A549 (cell line): ENCODE measurements around the gene UBE2G2. TPM values are rescaled to one million over a fixed set of nuclear protein-coding genes. Genes with fewer than 3 reads are reported as not detected.

ENCODE experiments used
- ATAC-seq, 2 experiments: fragments of 200-7000 bp in 1 of 2; fragments of >200 bp in 1 of 2; cut with Nextera tagmentation in 1 of 2; cut with Tn5 transposase in 1 of 2; 3 replicates each; pipeline versions ENCODE4 v1.8.0 to v1.9.1; 2018 to 2020; ENCODE audit warnings: mild to moderate bottlenecking in 1 of 2, moderate library complexity in 1 of 2
- CTCF ChIA-PET: fragments of 300-600 bp; sonication (Branson Sonifier 250); formaldehyde crosslinking; extraction: SDS; loops from one replicate; lab custom pipeline; 2021; ENCODE audit warnings: antibody characterized with exemption, inconsistent platforms; lab: Yijun Ruan, JAX
- POLR2A ChIA-PET: fragments of 350-600 bp; formaldehyde crosslinking; extraction: SDS; loops from one replicate; lab custom pipeline; 2021; ENCODE audit warnings: antibody characterized with exemption, inconsistent platforms; lab: Yijun Ruan, JAX
- DNase-seq, 2 experiments: peaks; one replicate each; pipeline versions ENCODE4 v3.0.0 to v3.0.0-alpha.2; 2011 to 2016; ENCODE audit warnings: low read depth in 1 of 2, low spot score in 1 of 2
- FAIRE-seq: peaks from 2 replicates; lab custom pipeline; 2011; peaks lifted over from hg19 to GRCh38; lab: Jason Lieb, UNC
- H3K27ac ChIP-seq, 2 experiments: fragments of >200 bp; sonication (Bioruptor Twin); formaldehyde crosslinking; 3 replicates each; pipeline ENCODE4 v1.5.1; 2016 to 2017
- H3K4me1 ChIP-seq: fragments of >200 bp; sonication (Bioruptor Twin); formaldehyde crosslinking; 3 replicates; pipeline ENCODE4 v1.6.1; 2016
- H3K4me2 ChIP-seq: fragments of >200 bp; sonication (Bioruptor Twin); formaldehyde crosslinking; 3 replicates; pipeline ENCODE4 v1.6.1; 2016
- H3K4me3 ChIP-seq: fragments of >200 bp; sonication (Bioruptor Twin); formaldehyde crosslinking; 3 replicates; pipeline ENCODE4 v1.5.1; 2016
- H3K9me3 ChIP-seq: fragments of >200 bp; sonication (Bioruptor Twin); formaldehyde crosslinking; 3 replicates; pipeline ENCODE4 v1.6.1; 2016
- BHLHE40 ChIP-seq: IDR thresholded peaks from 2 replicates; pipeline ENCODE4 v1.6.1; 2012; ENCODE audit warnings: low read depth, low read length, inconsistent platforms
- CEBPB ChIP-seq, 2 experiments: fragments of >200 bp in 1 of 2; sonication (Bioruptor Twin) in 1 of 2; formaldehyde crosslinking in 1 of 2; IDR thresholded peaks; 2 replicates each; pipeline ENCODE4 v1.6.1; 2012 to 2016
- EHF ChIP-seq: fragments of 250-450 bp; sonication (Bioruptor Pico); IDR thresholded peaks from 2 replicates; pipeline ENCODE4 v1.5.0; 2020; ENCODE audit warnings: mild to moderate bottlenecking
- EHMT2 ChIP-seq: fragments of 200-600 bp; sonication (generic); IDR thresholded peaks from 2 replicates; pipeline ENCODE4 v1.6.1; 2016; ENCODE audit warnings: antibody characterized with exemption, low read depth, mild to moderate bottlenecking, moderate library complexity
- EP300 ChIP-seq, 2 experiments: fragments of >200 bp; sonication (Bioruptor Twin); formaldehyde crosslinking; IDR thresholded peaks; 2 replicates in 1 of 2; 3 replicates in 1 of 2; pipeline ENCODE4 v1.6.1; 2016 to 2017
- ESRRA ChIP-seq: fragments of 150-350 bp; IDR thresholded peaks from 2 replicates; pipeline ENCODE4 v1.6.1; 2014; ENCODE audit warnings: mild to moderate bottlenecking, low read length, borderline replicate concordance
- FOSB ChIP-seq: fragments of 250-450 bp; sonication (Bioruptor Pico); IDR thresholded peaks from 2 replicates; pipeline ENCODE4 v1.5.0; 2020; ENCODE audit warnings: mild to moderate bottlenecking, moderate library complexity
- FOSL2 ChIP-seq, 2 experiments: fragments of 450-650 bp in 1 of 2; fragments of >200 bp in 1 of 2; sonication (Bioruptor Twin) in 1 of 2; formaldehyde crosslinking; IDR thresholded peaks; 2 replicates each; pipeline versions ENCODE4 v1.5.0 to v1.6.1; 2016 to 2020; ENCODE audit warnings: mild to moderate bottlenecking in 1 of 2, moderate library complexity in 1 of 2
- HDAC2 ChIP-seq: fragments of 200-600 bp; sonication (generic); IDR thresholded peaks from 2 replicates; pipeline ENCODE4 v1.6.1; 2016
- HEYL ChIP-seq: fragments of 250-450 bp; sonication (Bioruptor Pico); IDR thresholded peaks from 2 replicates; pipeline ENCODE4 v1.8.0; 2021; ENCODE audit warnings: mild to moderate bottlenecking, moderate library complexity
- HOXA7 ChIP-seq: fragments of 250-450 bp; sonication (Bioruptor Pico); IDR thresholded peaks from 2 replicates; pipeline ENCODE4 v1.5.0; 2020; ENCODE audit warnings: mild to moderate bottlenecking, moderate library complexity
- HOXB13 ChIP-seq: fragments of 250-450 bp; sonication (Bioruptor Pico); IDR thresholded peaks from 2 replicates; pipeline ENCODE4 v1.5.0; 2020; ENCODE audit warnings: low read depth, mild to moderate bottlenecking, moderate library complexity
- HOXB5 ChIP-seq: fragments of 250-450 bp; sonication (Bioruptor Pico); IDR thresholded peaks from 2 replicates; pipeline ENCODE4 v1.5.0; 2020; ENCODE audit warnings: mild to moderate bottlenecking, moderate library complexity
- KDM1A ChIP-seq: fragments of 200-600 bp; sonication (generic); IDR thresholded peaks from 2 replicates; pipeline ENCODE4 v1.6.1; 2016; ENCODE audit warnings: low read depth, mild to moderate bottlenecking
- MAZ ChIP-seq: fragments of 150-350 bp; IDR thresholded peaks from 2 replicates; pipeline ENCODE4 v1.6.1; 2014; ENCODE audit warnings: antibody characterized with exemption, low read depth, low read length, borderline replicate concordance
- NR3C1 ChIP-seq: fragments of >200 bp; sonication (Bioruptor Twin); formaldehyde crosslinking; IDR thresholded peaks from 3 replicates; pipeline ENCODE4 v1.6.1; 2017
- PHF8 ChIP-seq: fragments of 200-600 bp; sonication (generic); IDR thresholded peaks from 2 replicates; pipeline ENCODE4 v1.6.1; 2016; ENCODE audit warnings: low read depth, mild to moderate bottlenecking, antibody characterized with exemption, moderate library complexity, borderline replicate concordance
- RFX5 ChIP-seq: fragments of 450-650 bp; IDR thresholded peaks from 2 replicates; pipeline ENCODE4 v1.7.1; 2014; ENCODE audit warnings: antibody characterized with exemption, mild to moderate bottlenecking, moderate library complexity
- WGBS: methylation state at CpG from one replicate; pipeline ENCODE4 v1.1.6; 2017; ENCODE audit errors: missing lambda C conversion rate; 5-methylcytosine and 5-hydroxymethylcytosine counted together
- polyA plus RNA-seq, 4 experiments: library from polyadenylated mRNA; depleted of rRNA in 3 of 4; stranded (reverse); fragments of >200 nt; fragmentation: RNase III in 1 of 4; extraction: RNeasy Plus Mini Kit Qiagen cat#74134 plus additional on column Dnase treatment in 1 of 4; gene quantifications; 2 replicates in 3 of 4; 3 replicates in 1 of 4; pipeline ENCODE4 v1.2.3, GENCODE V29; 2011 to 2017
- TF ChIP-seq, protein P1 (sequence below): IDR thresholded peaks from 2 replicates; pipeline ENCODE4 v1.6.1; 2012; ENCODE audit warnings: low read depth, borderline replicate concordance
- TF ChIP-seq, protein P2 (sequence below): fragments of 150-350 bp; IDR thresholded peaks from 2 replicates; pipeline ENCODE4 v1.6.1; 2014; ENCODE audit warnings: low read depth, mild to moderate bottlenecking, low read length
- TF ChIP-seq, protein P3 (sequence below): IDR thresholded peaks from 2 replicates; pipeline ENCODE4 v1.6.1; 2012
- TF ChIP-seq, protein P4 (sequence below): fragments of >200 bp; sonication (Bioruptor Twin); formaldehyde crosslinking; IDR thresholded peaks from 3 replicates; pipeline ENCODE4 v1.5.1; 2016
- TF ChIP-seq, protein P5 (sequence below): fragments of 200-600 bp; sonication (generic); IDR thresholded peaks from 2 replicates; pipeline ENCODE4 v1.6.1; 2016; ENCODE audit warnings: antibody characterized with exemption, mild to moderate bottlenecking, moderate library complexity
- TF ChIP-seq, protein P6 (sequence below): fragments of 250-450 bp; sonication (Bioruptor Pico); IDR thresholded peaks from 2 replicates; pipeline ENCODE4 v1.5.0; 2020; ENCODE audit warnings: low read depth, mild to moderate bottlenecking, moderate library complexity

UBE2G2 gene
- polyA plus RNA-seq, 2 of the 4 experiments (the other 2 are of a cell fraction) = 56.9 to 68.2 TPM

DNA sequence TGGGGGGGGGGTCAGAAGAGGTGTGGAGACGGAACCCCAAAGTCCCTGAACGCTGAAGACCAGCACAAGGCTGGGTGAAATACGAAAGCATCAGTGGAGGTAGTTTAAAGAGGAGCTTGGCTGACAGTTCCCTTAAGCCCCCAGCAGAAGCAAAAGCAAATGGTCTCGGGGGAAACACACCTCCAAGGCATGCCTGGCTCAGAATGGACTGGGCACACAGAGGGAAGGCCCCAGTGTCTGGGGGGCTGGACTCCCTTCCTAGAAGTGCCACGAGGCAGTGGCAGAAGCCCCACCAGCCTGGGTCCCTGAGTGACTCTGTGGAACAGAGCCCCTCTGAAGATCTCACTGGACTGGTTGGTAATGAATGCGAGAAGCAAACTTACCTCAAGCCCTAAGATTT is 43.9 kb downstream of the UBE2G2 start:
- WGBS = 29% methylated on average over 5 of the region's 6 CpGs
- DNase-seq = no peak
- Histone ChIP-seq H3K4me3 (no peak overlapping the region), H3K9me3 (no peaks in the 10 kb centered on the region)
- TF ChIP-seq ESRRA (no peak), EHF (CRISPR knock-in tag) (no peak), PHF8 (no peak), HOXA7 (CRISPR knock-in tag) (no peak), RFX5 (no peak), MAZ (no peak), KDM1A (no peak), HEYL (no peak), NR3C1 (no peak), EP300 (IDR thresholded peaks at IDR 0.05) (no peak)
- TF ChIP-seq, protein P1, sequence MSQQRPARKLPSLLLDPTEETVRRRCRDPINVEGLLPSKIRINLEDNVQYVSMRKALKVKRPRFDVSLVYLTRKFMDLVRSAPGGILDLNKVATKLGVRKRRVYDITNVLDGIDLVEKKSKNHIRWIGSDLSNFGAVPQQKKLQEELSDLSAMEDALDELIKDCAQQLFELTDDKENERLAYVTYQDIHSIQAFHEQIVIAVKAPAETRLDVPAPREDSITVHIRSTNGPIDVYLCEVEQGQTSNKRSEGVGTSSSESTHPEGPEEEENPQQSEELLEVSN = no peak
- TF ChIP-seq, protein P2, sequence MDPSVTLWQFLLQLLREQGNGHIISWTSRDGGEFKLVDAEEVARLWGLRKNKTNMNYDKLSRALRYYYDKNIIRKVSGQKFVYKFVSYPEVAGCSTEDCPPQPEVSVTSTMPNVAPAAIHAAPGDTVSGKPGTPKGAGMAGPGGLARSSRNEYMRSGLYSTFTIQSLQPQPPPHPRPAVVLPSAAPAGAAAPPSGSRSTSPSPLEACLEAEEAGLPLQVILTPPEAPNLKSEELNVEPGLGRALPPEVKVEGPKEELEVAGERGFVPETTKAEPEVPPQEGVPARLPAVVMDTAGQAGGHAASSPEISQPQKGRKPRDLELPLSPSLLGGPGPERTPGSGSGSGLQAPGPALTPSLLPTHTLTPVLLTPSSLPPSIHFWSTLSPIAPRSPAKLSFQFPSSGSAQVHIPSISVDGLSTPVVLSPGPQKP = no peak
- TF ChIP-seq, protein P3, sequence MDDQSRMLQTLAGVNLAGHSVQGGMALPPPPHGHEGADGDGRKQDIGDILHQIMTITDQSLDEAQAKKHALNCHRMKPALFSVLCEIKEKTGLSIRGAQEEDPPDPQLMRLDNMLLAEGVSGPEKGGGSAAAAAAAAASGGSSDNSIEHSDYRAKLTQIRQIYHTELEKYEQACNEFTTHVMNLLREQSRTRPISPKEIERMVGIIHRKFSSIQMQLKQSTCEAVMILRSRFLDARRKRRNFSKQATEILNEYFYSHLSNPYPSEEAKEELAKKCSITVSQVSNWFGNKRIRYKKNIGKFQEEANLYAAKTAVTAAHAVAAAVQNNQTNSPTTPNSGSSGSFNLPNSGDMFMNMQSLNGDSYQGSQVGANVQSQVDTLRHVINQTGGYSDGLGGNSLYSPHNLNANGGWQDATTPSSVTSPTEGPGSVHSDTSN = no peak
- TF ChIP-seq, protein P4, sequence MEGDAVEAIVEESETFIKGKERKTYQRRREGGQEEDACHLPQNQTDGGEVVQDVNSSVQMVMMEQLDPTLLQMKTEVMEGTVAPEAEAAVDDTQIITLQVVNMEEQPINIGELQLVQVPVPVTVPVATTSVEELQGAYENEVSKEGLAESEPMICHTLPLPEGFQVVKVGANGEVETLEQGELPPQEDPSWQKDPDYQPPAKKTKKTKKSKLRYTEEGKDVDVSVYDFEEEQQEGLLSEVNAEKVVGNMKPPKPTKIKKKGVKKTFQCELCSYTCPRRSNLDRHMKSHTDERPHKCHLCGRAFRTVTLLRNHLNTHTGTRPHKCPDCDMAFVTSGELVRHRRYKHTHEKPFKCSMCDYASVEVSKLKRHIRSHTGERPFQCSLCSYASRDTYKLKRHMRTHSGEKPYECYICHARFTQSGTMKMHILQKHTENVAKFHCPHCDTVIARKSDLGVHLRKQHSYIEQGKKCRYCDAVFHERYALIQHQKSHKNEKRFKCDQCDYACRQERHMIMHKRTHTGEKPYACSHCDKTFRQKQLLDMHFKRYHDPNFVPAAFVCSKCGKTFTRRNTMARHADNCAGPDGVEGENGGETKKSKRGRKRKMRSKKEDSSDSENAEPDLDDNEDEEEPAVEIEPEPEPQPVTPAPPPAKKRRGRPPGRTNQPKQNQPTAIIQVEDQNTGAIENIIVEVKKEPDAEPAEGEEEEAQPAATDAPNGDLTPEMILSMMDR = no peak
- TF ChIP-seq, protein P5, sequence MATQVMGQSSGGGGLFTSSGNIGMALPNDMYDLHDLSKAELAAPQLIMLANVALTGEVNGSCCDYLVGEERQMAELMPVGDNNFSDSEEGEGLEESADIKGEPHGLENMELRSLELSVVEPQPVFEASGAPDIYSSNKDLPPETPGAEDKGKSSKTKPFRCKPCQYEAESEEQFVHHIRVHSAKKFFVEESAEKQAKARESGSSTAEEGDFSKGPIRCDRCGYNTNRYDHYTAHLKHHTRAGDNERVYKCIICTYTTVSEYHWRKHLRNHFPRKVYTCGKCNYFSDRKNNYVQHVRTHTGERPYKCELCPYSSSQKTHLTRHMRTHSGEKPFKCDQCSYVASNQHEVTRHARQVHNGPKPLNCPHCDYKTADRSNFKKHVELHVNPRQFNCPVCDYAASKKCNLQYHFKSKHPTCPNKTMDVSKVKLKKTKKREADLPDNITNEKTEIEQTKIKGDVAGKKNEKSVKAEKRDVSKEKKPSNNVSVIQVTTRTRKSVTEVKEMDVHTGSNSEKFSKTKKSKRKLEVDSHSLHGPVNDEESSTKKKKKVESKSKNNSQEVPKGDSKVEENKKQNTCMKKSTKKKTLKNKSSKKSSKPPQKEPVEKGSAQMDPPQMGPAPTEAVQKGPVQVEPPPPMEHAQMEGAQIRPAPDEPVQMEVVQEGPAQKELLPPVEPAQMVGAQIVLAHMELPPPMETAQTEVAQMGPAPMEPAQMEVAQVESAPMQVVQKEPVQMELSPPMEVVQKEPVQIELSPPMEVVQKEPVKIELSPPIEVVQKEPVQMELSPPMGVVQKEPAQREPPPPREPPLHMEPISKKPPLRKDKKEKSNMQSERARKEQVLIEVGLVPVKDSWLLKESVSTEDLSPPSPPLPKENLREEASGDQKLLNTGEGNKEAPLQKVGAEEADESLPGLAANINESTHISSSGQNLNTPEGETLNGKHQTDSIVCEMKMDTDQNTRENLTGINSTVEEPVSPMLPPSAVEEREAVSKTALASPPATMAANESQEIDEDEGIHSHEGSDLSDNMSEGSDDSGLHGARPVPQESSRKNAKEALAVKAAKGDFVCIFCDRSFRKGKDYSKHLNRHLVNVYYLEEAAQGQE = no peak
- TF ChIP-seq, all 56 proteins: peak for 0
- no peaks in the 10 kb centered on the region for H3K4me1 ChIP-seq
- FAIRE-seq = no peak
- ChIA-PET CTCF (no interaction called here), POLR2A (interaction anchor here (0.7 kb wide), 1 partner anchor 1420 kb away, joined by 3 read pairs; no protein-coding TSS in a partner anchor)
- no peak for ATAC-seq
- no peak overlapping the region for H3K27ac ChIP-seq
- no peak overlapping the region for H3K4me2 ChIP-seq

DNA sequence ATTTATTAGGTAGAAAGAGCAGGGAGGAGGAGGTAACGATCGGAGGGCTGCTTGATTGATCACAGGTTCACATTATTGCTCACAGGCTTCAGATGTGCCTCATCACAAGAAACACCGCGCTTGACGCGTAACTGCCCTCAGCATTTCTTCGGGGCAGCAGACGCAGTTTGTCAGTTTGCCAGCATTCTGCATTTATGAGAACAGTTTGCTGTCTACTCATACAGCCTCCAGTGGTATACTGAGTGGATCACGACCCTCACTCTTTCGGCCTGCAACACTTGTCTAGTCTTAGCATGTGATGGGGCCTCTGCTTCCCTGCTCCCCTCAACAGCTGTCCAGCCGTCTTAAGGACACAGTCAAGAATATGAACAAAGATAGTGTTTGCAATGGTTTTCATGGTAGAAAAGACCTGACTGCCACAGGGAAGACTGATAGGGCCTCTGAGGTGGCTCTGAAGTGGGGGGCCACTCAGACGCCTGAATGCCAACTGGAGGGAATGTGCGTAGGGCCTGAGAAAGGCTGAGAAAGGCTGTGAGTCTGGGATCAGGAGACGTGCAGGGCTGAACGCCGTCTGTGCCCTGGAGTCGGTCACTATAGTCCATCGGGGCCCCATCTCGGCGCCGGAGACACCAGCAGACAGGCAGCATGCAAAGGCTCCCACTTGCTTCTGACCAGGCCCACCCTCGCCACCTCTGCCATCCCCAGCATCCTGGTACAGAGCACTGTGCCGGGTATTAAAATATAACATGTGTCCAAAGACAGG is 45.0 kb downstream of the UBE2G2 start:
- DNase-seq (no peak), FAIRE-seq (no peak), ATAC-seq (no peak)
- 69% methylated on average over 22 of the region's 23 CpGs for WGBS
- no peak overlapping the region for H3K4me2 ChIP-seq
- no peak overlapping the region for H3K4me3 ChIP-seq
- CTCF ChIA-PET = interaction anchor here (1.4 kb wide), 1 partner anchor 14 kb away, joined by 4 read pairs; no protein-coding TSS in a partner anchor
- POLR2A ChIA-PET = no interaction called here
- no peak for TF ChIP-seq NR3C1
- TF ChIP-seq, protein P6, sequence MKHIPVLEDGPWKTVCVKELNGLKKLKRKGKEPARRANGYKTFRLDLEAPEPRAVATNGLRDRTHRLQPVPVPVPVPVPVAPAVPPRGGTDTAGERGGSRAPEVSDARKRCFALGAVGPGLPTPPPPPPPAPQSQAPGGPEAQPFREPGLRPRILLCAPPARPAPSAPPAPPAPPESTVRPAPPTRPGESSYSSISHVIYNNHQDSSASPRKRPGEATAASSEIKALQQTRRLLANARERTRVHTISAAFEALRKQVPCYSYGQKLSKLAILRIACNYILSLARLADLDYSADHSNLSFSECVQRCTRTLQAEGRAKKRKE (CRISPR knock-in tag) = no peak
- no peak for TF ChIP-seq FOSB (CRISPR knock-in tag)
- no peak for TF ChIP-seq BHLHE40
- no peak for TF ChIP-seq FOSL2 (IDR thresholded peaks at IDR 0.05)
- TF ChIP-seq FOSL2 (CRISPR knock-in tag; IDR thresholded peaks at IDR 0.05) = no peak
- TF ChIP-seq EHMT2 = no peak
- no peak for TF ChIP-seq EP300 (IDR thresholded peaks at IDR 0.05)
- TF ChIP-seq HDAC2 = no peak
- TF ChIP-seq HOXB5 (CRISPR knock-in tag) = no peak
- no peak for TF ChIP-seq HOXB13 (CRISPR knock-in tag)
- TF ChIP-seq, protein P4 = no peak
- no peak for TF ChIP-seq CEBPB (IDR thresholded peaks at IDR 0.05)
- no peak for TF ChIP-seq RFX5
- no peaks in the 10 kb centered on the region for H3K4me1 ChIP-seq
- no peak overlapping the region for H3K27ac ChIP-seq
- no peaks in the 10 kb centered on the region for H3K9me3 ChIP-seq
